Measurements from ENCODE around the gene DNAJB9. TPM values are rescaled to one million over a fixed set of nuclear protein-coding genes. Genes with fewer than 3 reads are reported as not detected.

The DNAJB9 gene
- total RNA-seq, 1 experiment from 2014 or later = 13.9 TPM

DNA sequence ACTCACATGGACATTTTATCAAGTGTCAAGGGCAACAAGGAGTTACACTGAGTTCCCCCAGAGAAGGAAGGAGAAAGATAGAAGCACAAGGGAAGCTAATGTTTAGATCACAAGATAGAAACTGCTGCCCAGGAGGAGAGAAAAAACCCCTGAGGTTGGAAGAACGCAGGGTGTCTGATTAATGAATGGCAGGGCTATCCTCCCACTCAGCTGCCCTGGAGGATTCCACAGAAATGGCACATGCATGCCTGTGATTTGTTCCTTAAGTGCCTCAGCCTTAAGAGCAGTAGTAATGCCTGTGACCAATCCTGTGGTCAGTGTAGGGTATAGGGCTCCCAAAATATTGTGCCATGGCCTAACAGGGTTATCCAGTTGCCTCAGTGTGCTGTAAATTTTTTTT, 20.2 kb downstream of the DNAJB9 start:
- no peaks in the 10 kb centered on the region for H3K9me3 ChIP-seq
- H3K4me3 ChIP-seq = no peak overlapping the region
- DNase-seq = no peak

GRCh38 chr7:108590606-108591005, 20.9 kb downstream of the DNAJB9 start:
- Histone ChIP-seq H3K9me3 (no peaks in the 10 kb centered on the region), H3K36me3 (no peaks in the 10 kb centered on the region), H3K27me3 (no peaks in the 10 kb centered on the region), H3K4me3 (no peak overlapping the region)
- no peak for DNase-seq

More for the DNA sequence above, 20.2 kb downstream of the DNAJB9 start:
- Histone ChIP-seq H3K36me3 (no peaks in the 10 kb centered on the region), H3K27me3 (no peaks in the 10 kb centered on the region)

DNA sequence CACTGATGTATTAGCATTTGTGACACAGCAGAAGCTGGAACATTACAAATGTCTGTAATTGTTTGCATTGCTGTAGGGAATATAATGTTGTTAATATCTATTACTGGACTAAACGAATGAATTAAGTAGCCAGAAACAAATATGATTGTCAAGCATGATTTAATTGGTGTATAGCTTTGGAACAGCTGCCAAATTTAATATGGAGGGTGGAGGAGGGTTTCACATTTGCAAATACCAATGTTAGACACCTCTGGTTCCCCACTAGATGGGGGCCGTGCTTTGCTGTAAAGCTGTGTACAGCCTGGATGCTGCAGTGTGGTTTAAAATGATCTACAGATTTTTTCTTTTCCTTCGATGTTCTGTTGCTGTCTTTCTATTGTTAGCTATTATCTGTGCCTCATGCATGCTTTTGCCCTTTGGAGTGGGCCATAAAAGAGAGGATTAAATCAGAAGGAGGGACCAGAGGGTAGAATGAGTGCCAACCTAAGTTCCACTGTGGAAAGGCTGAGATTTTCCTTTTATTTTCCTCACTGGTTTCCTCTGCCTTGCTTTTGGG, 23.1 kb downstream of the DNAJB9 start:
- H3K9me3 ChIP-seq = no peaks in the 10 kb centered on the region
- H3K36me3 ChIP-seq = no peaks in the 10 kb centered on the region
- H3K27me3 ChIP-seq = no peaks in the 10 kb centered on the region
- H3K4me3 ChIP-seq = no peak overlapping the region
- peak; percentile 3 for DNase-seq

- Histone ChIP-seq H3K36me3 (no peaks in the 10 kb centered on the region), H3K4me3 (no peak overlapping the region), H3K27me3 (no peaks in the 10 kb centered on the region), H3K9me3 (no peaks in the 10 kb centered on the region)
- no peak for DNase-seq
Measured at GRCh38 chr7:108596560-108596959, 26.9 kb downstream of the DNAJB9 start.

GRCh38 chr7:108598153-108598552, 28.5 kb downstream of the DNAJB9 start:
- H3K9me3 ChIP-seq = no peaks in the 10 kb centered on the region
- no peaks in the 10 kb centered on the region for H3K27me3 ChIP-seq
- H3K36me3 ChIP-seq = no peaks in the 10 kb centered on the region
- no peak overlapping the region for H3K4me3 ChIP-seq
- DNase-seq = no peak

DNA sequence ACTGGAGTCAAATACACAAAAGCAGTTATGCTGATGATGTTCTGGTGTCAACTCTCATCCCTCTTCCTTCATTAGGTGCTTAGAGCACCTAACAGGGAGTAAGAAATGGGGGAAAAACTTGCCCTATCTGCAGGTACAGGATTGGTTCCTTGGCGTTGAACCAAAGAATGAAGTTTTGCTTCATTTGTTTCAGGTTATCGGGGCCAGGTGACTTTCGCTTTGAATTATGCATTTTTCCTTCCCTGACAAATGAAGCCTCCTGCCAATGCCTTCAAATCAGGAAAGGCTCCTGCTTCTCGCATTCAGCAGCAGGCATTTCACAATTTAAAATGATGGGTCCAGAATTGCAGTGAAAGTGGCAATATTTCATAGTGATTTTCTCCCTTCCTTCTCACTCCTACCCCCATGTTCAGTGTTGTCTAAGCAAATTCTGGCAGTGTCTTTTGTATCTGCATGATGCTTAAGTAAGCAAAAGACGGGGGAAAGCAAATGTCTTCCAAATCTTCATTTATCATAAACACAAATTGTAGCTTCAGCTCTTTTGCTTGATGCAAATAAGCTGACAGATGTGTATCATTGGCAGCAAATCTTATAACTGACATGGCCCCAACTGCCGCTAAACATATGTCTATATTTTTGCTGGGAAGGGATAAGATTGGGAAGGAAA, 29.4 kb downstream of the DNAJB9 start:
- no peak for DNase-seq
- no peaks in the 10 kb centered on the region for H3K9me3 ChIP-seq
- no peaks in the 10 kb centered on the region for H3K36me3 ChIP-seq

GRCh38 chr7:108600399-108600798, 30.7 kb downstream of the DNAJB9 start:
- Histone ChIP-seq H3K9me3 (no peaks in the 10 kb centered on the region), H3K27me3 (no peaks in the 10 kb centered on the region), H3K36me3 (no peaks in the 10 kb centered on the region), H3K4me3 (no peak overlapping the region)
- no peak for DNase-seq

More for the DNA sequence above, 29.4 kb downstream of the DNAJB9 start:
- Histone ChIP-seq H3K27me3 (no peaks in the 10 kb centered on the region), H3K4me3 (no peak overlapping the region)

DNA sequence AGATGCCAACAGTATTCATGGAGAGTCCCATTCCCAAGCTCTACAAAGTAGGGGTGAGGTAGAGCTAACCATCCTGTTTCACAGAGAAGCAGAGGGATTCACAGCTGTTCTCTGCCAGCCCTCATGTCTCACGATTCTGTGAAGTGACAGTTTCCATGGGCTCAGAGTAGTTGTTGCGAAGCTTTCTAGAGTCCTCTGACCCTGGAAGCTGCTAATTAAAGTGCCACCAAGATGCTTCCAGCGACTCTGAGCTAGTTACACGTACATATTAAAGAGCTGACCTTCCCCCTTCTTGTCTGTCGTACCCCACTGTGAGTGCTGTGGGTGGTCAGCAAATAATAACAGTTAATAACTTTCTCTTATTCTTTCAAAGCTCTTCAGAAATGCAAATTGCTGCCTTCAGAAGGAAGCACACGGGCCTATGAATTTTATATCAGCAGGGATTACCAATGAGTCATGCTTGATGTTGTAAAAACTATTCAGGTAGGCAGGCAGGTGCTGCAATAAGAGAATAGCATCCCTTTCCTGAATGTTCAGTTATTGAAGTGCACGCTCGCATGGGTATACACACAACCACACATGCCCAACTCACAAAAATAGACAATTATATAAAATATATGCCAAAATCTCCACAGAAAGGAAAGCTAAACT, 34.1 kb downstream of the DNAJB9 start:
- no peaks in the 10 kb centered on the region for H3K36me3 ChIP-seq
- no peaks in the 10 kb centered on the region for H3K27me3 ChIP-seq
- H3K4me3 ChIP-seq = no peak overlapping the region
- no peak for DNase-seq
- no peaks in the 10 kb centered on the region for H3K9me3 ChIP-seq

- Histone ChIP-seq H3K27me3 (no peaks in the 10 kb centered on the region), H3K4me3 (no peak overlapping the region), H3K9me3 (no peaks in the 10 kb centered on the region), H3K36me3 (no peaks in the 10 kb centered on the region)
- no peak for DNase-seq
Measured at GRCh38 chr7:108604307-108605077, 34.8 kb downstream of the DNAJB9 start.

DNA sequence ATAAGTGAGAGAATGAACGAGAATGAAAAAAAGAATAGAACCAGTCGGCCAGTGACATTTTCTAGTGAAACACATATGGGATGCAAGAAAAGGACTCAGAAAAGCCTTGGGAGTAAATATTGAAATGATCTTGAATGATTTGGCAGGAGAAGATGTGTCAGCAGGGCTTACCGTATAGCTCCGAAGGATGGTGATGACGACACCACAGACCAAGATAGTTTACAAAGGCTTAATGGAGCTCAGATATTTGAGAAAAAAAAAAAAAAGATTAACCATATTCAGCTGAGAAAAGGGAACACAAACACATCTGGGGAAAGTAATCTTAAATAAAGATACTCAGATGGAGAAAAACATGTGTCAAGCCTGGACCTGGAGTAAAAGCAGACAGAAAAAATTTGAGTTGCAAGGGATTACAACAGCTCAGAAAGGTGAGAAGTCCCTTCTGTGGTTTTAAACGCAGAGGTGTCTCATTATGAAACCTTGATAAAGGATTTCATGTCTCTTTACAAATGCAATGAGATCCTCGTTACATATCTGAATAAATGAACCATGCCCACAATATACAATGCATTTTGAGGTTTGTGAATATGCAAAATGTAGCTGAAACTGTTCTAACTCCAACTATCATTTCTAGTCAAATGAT, 36.0 kb downstream of the DNAJB9 start:
- no peak for DNase-seq
- Histone ChIP-seq H3K36me3 (no peaks in the 10 kb centered on the region), H3K4me3 (no peak overlapping the region), H3K9me3 (no peaks in the 10 kb centered on the region), H3K27me3 (no peaks in the 10 kb centered on the region)

- no peak for DNase-seq
- Histone ChIP-seq H3K36me3 (no peaks in the 10 kb centered on the region), H3K9me3 (no peaks in the 10 kb centered on the region), H3K4me3 (no peak overlapping the region), H3K27me3 (no peaks in the 10 kb centered on the region)
Measured at GRCh38 chr7:108609643-108610042, 40.0 kb downstream of the DNAJB9 start.

- Histone ChIP-seq H3K36me3 (no peaks in the 10 kb centered on the region), H3K4me3 (no peak overlapping the region), H3K27me3 (no peaks in the 10 kb centered on the region), H3K9me3 (no peaks in the 10 kb centered on the region)
- DNase-seq = no peak
Measured at GRCh38 chr7:108611268-108611667, 41.6 kb downstream of the DNAJB9 start.

DNA sequence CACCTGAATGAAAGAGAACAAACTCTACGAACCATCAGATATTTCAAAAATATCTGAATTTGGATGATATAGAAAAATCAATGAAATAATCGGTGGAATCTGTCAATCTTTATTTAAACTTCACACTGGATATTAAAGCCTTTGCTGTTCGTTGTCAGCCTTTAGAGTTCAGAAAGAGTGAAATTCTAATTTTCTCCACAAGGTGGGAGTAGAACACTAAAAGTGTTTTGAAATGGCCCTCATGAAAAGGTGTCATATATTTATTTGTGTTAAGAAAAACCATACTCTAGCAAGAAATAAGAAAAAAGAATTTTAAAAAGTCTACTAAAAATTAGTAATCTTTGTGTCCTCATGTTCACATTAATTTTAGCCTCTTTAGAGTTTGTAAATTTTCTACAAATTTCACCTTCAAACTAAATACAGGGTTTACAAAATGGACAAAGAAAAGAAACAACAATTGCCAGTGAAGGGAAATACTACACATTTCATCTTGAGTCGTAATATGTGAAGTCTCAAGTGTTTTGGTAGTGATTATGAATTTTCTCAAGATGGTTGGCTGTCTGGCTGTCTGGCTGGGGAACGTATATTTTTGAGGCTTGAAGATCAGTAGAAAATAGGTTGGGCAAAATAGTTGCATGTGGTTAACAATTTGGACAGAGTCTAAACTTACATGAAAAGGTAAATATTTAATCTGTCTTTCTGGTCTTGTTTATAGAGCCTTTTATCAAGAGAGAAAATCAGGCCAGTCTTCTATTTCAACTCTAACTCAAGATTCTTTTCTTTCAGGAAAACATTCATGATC, 43.7 kb downstream of the DNAJB9 start:
- no peaks in the 10 kb centered on the region for H3K27me3 ChIP-seq
- no peak overlapping the region for H3K4me3 ChIP-seq
- DNase-seq = no peak
- no peaks in the 10 kb centered on the region for H3K36me3 ChIP-seq
- H3K9me3 ChIP-seq = no peaks in the 10 kb centered on the region

- no peak for DNase-seq
- Histone ChIP-seq H3K27me3 (no peaks in the 10 kb centered on the region), H3K36me3 (no peaks in the 10 kb centered on the region), H3K9me3 (no peaks in the 10 kb centered on the region), H3K4me3 (no peak overlapping the region)
Measured at GRCh38 chr7:108613949-108614381, 44.3 kb downstream of the DNAJB9 start.

GRCh38 chr7:108614896-108615295, 45.2 kb downstream of the DNAJB9 start:
- no peaks in the 10 kb centered on the region for H3K27me3 ChIP-seq
- no peak for DNase-seq
- H3K36me3 ChIP-seq = no peaks in the 10 kb centered on the region
- no peak overlapping the region for H3K4me3 ChIP-seq
- no peaks in the 10 kb centered on the region for H3K9me3 ChIP-seq

GRCh38 chr7:108618056-108618455, 48.4 kb downstream of the DNAJB9 start:
- H3K4me3 ChIP-seq = no peak overlapping the region
- no peaks in the 10 kb centered on the region for H3K27me3 ChIP-seq
- H3K36me3 ChIP-seq = no peaks in the 10 kb centered on the region
- no peaks in the 10 kb centered on the region for H3K9me3 ChIP-seq
- no peak for DNase-seq
